HEK293 (cell line): ENCODE data around the gene FLT4.

ENCODE experiments used
- CTCF ChIA-PET: fragments of 350-600 bp; formaldehyde crosslinking; extraction: SDS; loops from one replicate; lab custom pipeline; 2021; ENCODE audit warnings: antibody characterized with exemption; lab: Yijun Ruan, JAX
- POLR2A ChIA-PET: fragments of 300-600 bp; formaldehyde crosslinking; extraction: SDS; loops from one replicate; lab custom pipeline; 2020; ENCODE audit warnings: antibody characterized with exemption, inconsistent platforms; lab: Yijun Ruan, JAX
- H3K27ac ChIP-seq: fragments of 200-500 bp; sonication (Bioruptor generic); 2 replicates; pipeline ENCODE4 v1.5.1; 2014; ENCODE audit warnings: low read depth, low read length, control low read depth, inconsistent platforms; ENCODE audit errors: extremely low read depth
- H3K36me3 ChIP-seq, 2 experiments: fragments of 200-500 bp in 1 of 2; sonication (Bioruptor generic) in 1 of 2; 1 replicate in 1 of 2; 2 replicates in 1 of 2; pipeline ENCODE4 v1.5.1; 2014 to 2017; ENCODE audit warnings: inconsistent platforms in 2 of 2, low read length in 2 of 2; ENCODE audit not compliant: control insufficient read depth in 2 of 2, insufficient read depth in 1 of 2
- H3K4me1 ChIP-seq: fragments of 200-500 bp; sonication (Bioruptor generic); 2 replicates; pipeline ENCODE4 v1.5.1; 2014; ENCODE audit warnings: mild to moderate bottlenecking, low read length, inconsistent platforms; ENCODE audit not compliant: control insufficient read depth, insufficient read depth
- H3K4me3 ChIP-seq: 2 replicates; pipeline ENCODE4 v1.5.1; 2011; ENCODE audit warnings: low read depth, mild to moderate bottlenecking, control low read depth, low read length, moderate library complexity
- H3K9me3 ChIP-seq: fragments of 200-500 bp; sonication (Bioruptor generic); 2 replicates; pipeline ENCODE4 v1.5.1; 2014; ENCODE audit warnings: low read depth, low read length, inconsistent platforms; ENCODE audit not compliant: control insufficient read depth, insufficient read depth
- HOXD13 ChIP-seq: sonication (generic); formaldehyde crosslinking; IDR thresholded peaks from 2 replicates; pipeline ENCODE4 v1.8.0; 2022; ENCODE audit warnings: missing genetic modification reagents, borderline replicate concordance
- PBX3 ChIP-seq: sonication (generic); formaldehyde crosslinking; IDR thresholded peaks from 2 replicates; pipeline ENCODE4 v1.8.1; 2022; ENCODE audit warnings: mild to moderate bottlenecking, moderate library complexity, missing genetic modification reagents
- SCRT2 ChIP-seq: fragments of 450-650 bp; formaldehyde crosslinking; IDR thresholded peaks from 2 replicates; pipeline ENCODE4 v1.5.1; 2016; ENCODE audit warnings: missing biosample characterization, missing genetic modification characterization
- SP7 ChIP-seq: fragments of 450-650 bp; formaldehyde crosslinking; IDR thresholded peaks from 2 replicates; pipeline ENCODE4 v1.5.1; 2016; ENCODE audit warnings: missing biosample characterization, missing genetic modification characterization
- TRIM28 ChIP-seq: IDR thresholded peaks from 2 replicates; pipeline ENCODE4 v1.6.1; 2011; ENCODE audit warnings: low read length, control low read depth, borderline replicate concordance
- TSHZ1 ChIP-seq: fragments of 450-650 bp; formaldehyde crosslinking; IDR thresholded peaks from 2 replicates; pipeline ENCODE4 v1.5.1; 2016; ENCODE audit warnings: missing biosample characterization, missing genetic modification characterization, borderline replicate concordance
- YY2 ChIP-seq: fragments of 450-650 bp; formaldehyde crosslinking; IDR thresholded peaks from 2 replicates; pipeline ENCODE4 v1.5.1; 2016; ENCODE audit warnings: missing biosample characterization, missing genetic modification characterization
- ZBTB21 ChIP-seq: fragments of 450-650 bp; formaldehyde crosslinking; IDR thresholded peaks from 2 replicates; pipeline ENCODE4 v1.5.1; 2017; ENCODE audit warnings: missing biosample characterization, missing genetic modification characterization
- ZBTB8A ChIP-seq: fragments of 450-650 bp; formaldehyde crosslinking; IDR thresholded peaks from 2 replicates; pipeline ENCODE4 v1.5.1; 2016; ENCODE audit warnings: missing biosample characterization, missing genetic modification characterization
- ZFP41 ChIP-seq: fragments of 450-650 bp; formaldehyde crosslinking; IDR thresholded peaks from 2 replicates; pipeline ENCODE4 v1.5.1; 2016; ENCODE audit warnings: missing biosample characterization, missing genetic modification characterization, borderline replicate concordance
- ZFP69B ChIP-seq: fragments of 450-650 bp; formaldehyde crosslinking; IDR thresholded peaks from 2 replicates; pipeline ENCODE4 v1.5.1; 2016; ENCODE audit warnings: missing biosample characterization, missing genetic modification characterization
- ZNF138 ChIP-seq: fragments of 450-650 bp; formaldehyde crosslinking; IDR thresholded peaks from 2 replicates; pipeline ENCODE4 v1.5.1; 2016; ENCODE audit warnings: missing biosample characterization, missing genetic modification characterization, borderline replicate concordance
- ZNF202 ChIP-seq: fragments of 450-650 bp; formaldehyde crosslinking; IDR thresholded peaks from 2 replicates; pipeline ENCODE4 v1.5.1; 2016; ENCODE audit warnings: missing biosample characterization, missing genetic modification characterization, borderline replicate concordance
- ZNF239 ChIP-seq: fragments of 450-650 bp; formaldehyde crosslinking; IDR thresholded peaks from 2 replicates; pipeline ENCODE4 v1.5.1; 2016; ENCODE audit warnings: missing biosample characterization, missing genetic modification characterization
- ZNF404 ChIP-seq: fragments of 450-650 bp; formaldehyde crosslinking; IDR thresholded peaks from 2 replicates; pipeline ENCODE4 v1.5.1; 2017; ENCODE audit warnings: missing biosample characterization, missing genetic modification characterization
- ZNF544 ChIP-seq: fragments of 450-650 bp; formaldehyde crosslinking; IDR thresholded peaks from 2 replicates; pipeline ENCODE4 v1.5.0; 2017; ENCODE audit warnings: missing biosample characterization, missing genetic modification characterization
- ZNF549 ChIP-seq: fragments of 450-650 bp; IDR thresholded peaks from 2 replicates; pipeline ENCODE4 v1.5.1; 2018; ENCODE audit warnings: missing biosample characterization, missing genetic modification characterization, mild to moderate bottlenecking, inconsistent platforms, moderate library complexity
- ZNF768 ChIP-seq: fragments of 450-650 bp; formaldehyde crosslinking; IDR thresholded peaks from 2 replicates; pipeline ENCODE4 v1.5.1; 2018; ENCODE audit warnings: missing biosample characterization, mild to moderate bottlenecking, missing genetic modification characterization
- ZNF776 ChIP-seq: fragments of 450-650 bp; formaldehyde crosslinking; IDR thresholded peaks from 2 replicates; pipeline ENCODE4 v1.5.0; 2017; ENCODE audit warnings: missing biosample characterization, missing genetic modification characterization, borderline replicate concordance
- TF ChIP-seq, protein P1 (sequence below): fragments of 450-650 bp; formaldehyde crosslinking; IDR thresholded peaks from 2 replicates; pipeline ENCODE4 v1.5.1; 2017; ENCODE audit warnings: missing biosample characterization, missing genetic modification characterization
- TF ChIP-seq, protein P2 (sequence below): fragments of 450-650 bp; formaldehyde crosslinking; IDR thresholded peaks from 2 replicates; pipeline ENCODE4 v1.5.1; 2016; ENCODE audit warnings: missing biosample characterization, missing genetic modification characterization
- TF ChIP-seq, protein P3 (sequence below): fragments of 450-650 bp; formaldehyde crosslinking; IDR thresholded peaks from 2 replicates; pipeline ENCODE4 v1.5.1; 2016; ENCODE audit warnings: missing biosample characterization, missing genetic modification characterization

Gene FLT4

DNA sequence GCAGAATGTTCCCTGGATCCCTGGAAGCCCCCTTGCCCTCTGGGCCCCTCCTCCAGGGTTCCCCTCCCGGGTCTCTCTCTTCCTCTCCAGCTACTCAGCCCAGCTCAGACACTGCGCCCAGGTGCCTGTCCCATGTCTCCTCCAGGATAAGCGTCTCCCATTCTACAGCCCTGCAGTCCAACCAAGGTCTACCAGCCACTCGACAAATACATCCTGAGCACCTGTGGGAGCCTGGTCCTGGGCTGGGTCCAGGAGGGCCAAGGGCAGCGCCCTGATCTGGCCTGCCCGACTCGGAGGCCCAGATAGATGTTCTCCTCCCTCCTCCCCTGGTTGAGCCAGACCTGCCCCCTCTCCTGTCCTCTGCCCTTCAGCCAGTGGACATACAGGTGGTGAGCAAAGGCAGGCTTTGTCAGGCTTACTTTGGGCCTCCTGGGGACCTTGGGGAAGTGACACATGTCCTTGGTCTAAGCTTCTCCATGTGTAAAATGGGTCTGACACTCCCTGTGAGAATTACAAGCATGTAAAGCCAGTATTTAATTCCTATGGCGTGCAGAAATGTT, 1.4 kb downstream of the FLT4 start:
- no peaks in the 10 kb centered on the region for H3K9me3 ChIP-seq
- peaks cover 2% of the 10 kb centered on the region; the same call in 1 of the 2 replicates for H3K4me1 ChIP-seq
- CTCF ChIA-PET = interaction anchor here (1.1 to 3.8 kb wide), 5 partner anchors 9 to 70 kb away, joined by 3 to 16 read pairs (median 6); no protein-coding TSS in a partner anchor
- no peaks in the 10 kb centered on the region for H3K36me3 ChIP-seq
- POLR2A ChIA-PET = no interaction called here
- TF ChIP-seq, protein P1, sequence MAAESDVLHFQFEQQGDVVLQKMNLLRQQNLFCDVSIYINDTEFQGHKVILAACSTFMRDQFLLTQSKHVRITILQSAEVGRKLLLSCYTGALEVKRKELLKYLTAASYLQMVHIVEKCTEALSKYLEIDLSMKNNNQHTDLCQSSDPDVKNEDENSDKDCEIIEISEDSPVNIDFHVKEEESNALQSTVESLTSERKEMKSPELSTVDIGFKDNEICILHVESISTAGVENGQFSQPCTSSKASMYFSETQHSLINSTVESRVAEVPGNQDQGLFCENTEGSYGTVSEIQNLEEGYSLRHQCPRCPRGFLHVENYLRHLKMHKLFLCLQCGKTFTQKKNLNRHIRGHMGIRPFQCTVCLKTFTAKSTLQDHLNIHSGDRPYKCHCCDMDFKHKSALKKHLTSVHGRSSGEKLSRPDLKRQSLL (tag by site-specific recombination) = no peak
- TF ChIP-seq SCRT2 (tag by site-specific recombination) = peak; percentile 39; the same call in 1 of the 2 replicates
- no peak overlapping the region for H3K4me3 ChIP-seq
- H3K27ac ChIP-seq = no peak overlapping the region

DNA sequence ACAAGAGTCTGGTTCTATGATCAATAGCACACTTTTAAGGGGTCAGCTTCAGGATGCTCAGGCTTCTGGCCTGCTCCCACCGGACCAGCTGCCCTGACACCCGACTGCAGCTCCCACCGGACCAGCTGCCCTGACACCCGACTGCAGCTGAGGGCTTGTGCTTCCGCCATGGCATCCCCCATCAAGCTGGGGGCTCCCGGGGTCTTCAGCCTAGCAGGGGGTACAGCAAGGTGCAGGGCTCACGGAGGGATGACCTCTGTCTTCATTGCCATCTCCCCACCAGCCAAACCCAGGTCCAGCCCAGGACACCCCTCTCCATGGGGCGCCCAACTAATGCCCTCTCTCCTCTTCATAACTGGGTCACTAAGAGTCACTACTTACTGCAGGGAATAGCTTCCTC, 1.9 kb downstream of the FLT4 start:
- Histone ChIP-seq H3K4me1 (peaks cover 2% of the 10 kb centered on the region; the same call in 1 of the 2 replicates), H3K9me3 (no peaks in the 10 kb centered on the region), H3K4me3 (no peak overlapping the region), H3K27ac (no peak overlapping the region), H3K36me3 (no peaks in the 10 kb centered on the region)
- TF ChIP-seq ZBTB8A (tag by site-specific recombination) (no peak), TRIM28 (no peak), ZNF138 (no peak), ZFP41 (tag by site-specific recombination) (no peak), ZFP69B (tag by site-specific recombination) (no peak), ZNF549 (tag by site-specific recombination) (no peak), ZNF776 (tag by site-specific recombination) (no peak), YY2 (tag by site-specific recombination) (no peak), TSHZ1 (no peak), ZNF239 (tag by site-specific recombination) (no peak), SP7 (no peak), PBX3 (no peak), ZNF404 (tag by site-specific recombination) (no peak), HOXD13 (CRISPR knock-in tag) (no peak), ZNF202 (tag by site-specific recombination) (no peak), ZBTB21 (no peak), ZNF768 (no peak), ZNF544 (tag by site-specific recombination) (no peak)
- TF ChIP-seq, protein P2, sequence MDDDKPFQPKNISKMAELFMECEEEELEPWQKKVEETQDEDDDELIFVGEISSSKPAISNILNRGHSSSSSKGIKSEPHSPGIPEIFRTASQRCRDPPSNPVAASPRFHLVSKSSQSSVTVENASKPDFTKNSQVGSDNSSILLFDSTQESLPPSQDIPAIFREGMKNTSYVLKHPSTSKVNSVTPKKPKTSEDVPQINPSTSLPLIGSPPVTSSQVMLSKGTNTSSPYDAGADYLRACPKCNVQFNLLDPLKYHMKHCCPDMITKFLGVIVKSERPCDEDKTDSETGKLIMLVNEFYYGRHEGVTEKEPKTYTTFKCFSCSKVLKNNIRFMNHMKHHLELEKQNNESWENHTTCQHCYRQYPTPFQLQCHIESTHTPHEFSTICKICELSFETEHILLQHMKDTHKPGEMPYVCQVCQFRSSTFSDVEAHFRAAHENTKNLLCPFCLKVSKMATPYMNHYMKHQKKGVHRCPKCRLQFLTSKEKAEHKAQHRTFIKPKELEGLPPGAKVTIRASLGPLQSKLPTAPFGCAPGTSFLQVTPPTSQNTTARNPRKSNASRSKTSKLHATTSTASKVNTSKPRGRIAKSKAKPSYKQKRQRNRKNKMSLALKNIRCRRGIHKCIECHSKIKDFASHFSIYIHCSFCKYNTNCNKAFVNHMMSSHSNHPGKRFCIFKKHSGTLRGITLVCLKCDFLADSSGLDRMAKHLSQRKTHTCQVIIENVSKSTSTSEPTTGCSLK (tag by site-specific recombination) = no peak
- TF ChIP-seq, protein P3, sequence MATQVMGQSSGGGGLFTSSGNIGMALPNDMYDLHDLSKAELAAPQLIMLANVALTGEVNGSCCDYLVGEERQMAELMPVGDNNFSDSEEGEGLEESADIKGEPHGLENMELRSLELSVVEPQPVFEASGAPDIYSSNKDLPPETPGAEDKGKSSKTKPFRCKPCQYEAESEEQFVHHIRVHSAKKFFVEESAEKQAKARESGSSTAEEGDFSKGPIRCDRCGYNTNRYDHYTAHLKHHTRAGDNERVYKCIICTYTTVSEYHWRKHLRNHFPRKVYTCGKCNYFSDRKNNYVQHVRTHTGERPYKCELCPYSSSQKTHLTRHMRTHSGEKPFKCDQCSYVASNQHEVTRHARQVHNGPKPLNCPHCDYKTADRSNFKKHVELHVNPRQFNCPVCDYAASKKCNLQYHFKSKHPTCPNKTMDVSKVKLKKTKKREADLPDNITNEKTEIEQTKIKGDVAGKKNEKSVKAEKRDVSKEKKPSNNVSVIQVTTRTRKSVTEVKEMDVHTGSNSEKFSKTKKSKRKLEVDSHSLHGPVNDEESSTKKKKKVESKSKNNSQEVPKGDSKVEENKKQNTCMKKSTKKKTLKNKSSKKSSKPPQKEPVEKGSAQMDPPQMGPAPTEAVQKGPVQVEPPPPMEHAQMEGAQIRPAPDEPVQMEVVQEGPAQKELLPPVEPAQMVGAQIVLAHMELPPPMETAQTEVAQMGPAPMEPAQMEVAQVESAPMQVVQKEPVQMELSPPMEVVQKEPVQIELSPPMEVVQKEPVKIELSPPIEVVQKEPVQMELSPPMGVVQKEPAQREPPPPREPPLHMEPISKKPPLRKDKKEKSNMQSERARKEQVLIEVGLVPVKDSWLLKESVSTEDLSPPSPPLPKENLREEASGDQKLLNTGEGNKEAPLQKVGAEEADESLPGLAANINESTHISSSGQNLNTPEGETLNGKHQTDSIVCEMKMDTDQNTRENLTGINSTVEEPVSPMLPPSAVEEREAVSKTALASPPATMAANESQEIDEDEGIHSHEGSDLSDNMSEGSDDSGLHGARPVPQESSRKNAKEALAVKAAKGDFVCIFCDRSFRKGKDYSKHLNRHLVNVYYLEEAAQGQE (tag by site-specific recombination) = no peak
- POLR2A ChIA-PET = no interaction called here
- CTCF ChIA-PET = interaction anchor here (1.3 to 3.8 kb wide), 3 partner anchors 10 to 71 kb away, joined by 5 to 16 read pairs (median 10); no protein-coding TSS in a partner anchor
